ENCODE data around the gene WDR44.

GRCh38 chrX:118325453-118325852 lies 20.5 kb upstream of the WDR44 start:
- TF ChIP-seq CTCF (IDR thresholded peaks at IDR 0.05; ENCODE audit: insufficient read depth, low read depth, low read length) (peak; percentile 10), EZH2 (IDR thresholded peaks at IDR 0.05; ENCODE audit: insufficient read depth, low read length) (no peak)
